Stimulated activated effector memory CD8-positive, alpha-beta T cell treated with anti-CD3 and anti-CD28 coated beads, Interleukin-12 subunit alpha, Interleukin-12 subunit beta, amount 100 ng/mL, for 72 hours (primary cell): ENCODE results near the gene TOX2.

Experiments
- ATAC-seq: fragments of 150-1000 bp; cut with Tn5 transposase; 2 replicates; pipeline ENCODE4 v1.10.0; 2021
- DNase-seq, 2 donors: peaks; one replicate each; pipeline ENCODE4 v3.0.0; 2021 to 2022; ENCODE audit warnings: low spot score in 2 of 2
- H3K27ac Mint-ChIP-seq: one replicate; pipeline ENCODE4 v1.8.0; 2022; ENCODE audit warnings: mild to moderate bottlenecking, mixed read lengths
- H3K36me3 Mint-ChIP-seq: one replicate; pipeline ENCODE4 v1.8.0; 2022; ENCODE audit warnings: mild to moderate bottlenecking, mixed read lengths
- H3K4me1 Mint-ChIP-seq: one replicate; pipeline ENCODE4 v1.8.0; 2022; ENCODE audit warnings: mixed read lengths
- H3K4me3 Mint-ChIP-seq: one replicate; pipeline ENCODE4 v1.8.0; 2022; ENCODE audit warnings: mild to moderate bottlenecking, mixed read lengths
- H3K9me3 Mint-ChIP-seq: one replicate; pipeline ENCODE4 v1.8.0; 2022; ENCODE audit warnings: mixed read lengths

Gene TOX2

DNA sequence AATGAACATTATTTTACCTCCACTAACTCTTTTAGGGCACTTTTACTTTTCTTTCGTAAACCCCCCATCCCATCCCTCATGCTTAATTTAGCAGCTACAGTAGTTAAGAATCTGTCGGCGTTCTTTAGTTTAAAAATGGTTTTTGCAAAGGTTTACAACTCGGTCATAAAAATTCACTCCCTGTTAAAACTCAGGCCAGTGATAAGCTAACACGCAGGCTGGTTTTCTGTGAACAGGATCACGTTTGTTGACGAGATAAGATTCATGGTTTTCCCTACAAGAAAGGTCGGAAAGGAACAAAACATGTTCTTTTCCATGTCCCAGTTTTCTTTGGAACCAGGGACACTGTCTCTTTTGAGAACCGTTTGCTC lies 101.1 kb downstream of the TOX2 start:
- H3K4me1 Mint-ChIP-seq, result peaks cover 40% of the 10 kb centered on the region
- H3K36me3 Mint-ChIP-seq, result peaks cover 5% of the 10 kb centered on the region
- no peak for ATAC-seq

DNA sequence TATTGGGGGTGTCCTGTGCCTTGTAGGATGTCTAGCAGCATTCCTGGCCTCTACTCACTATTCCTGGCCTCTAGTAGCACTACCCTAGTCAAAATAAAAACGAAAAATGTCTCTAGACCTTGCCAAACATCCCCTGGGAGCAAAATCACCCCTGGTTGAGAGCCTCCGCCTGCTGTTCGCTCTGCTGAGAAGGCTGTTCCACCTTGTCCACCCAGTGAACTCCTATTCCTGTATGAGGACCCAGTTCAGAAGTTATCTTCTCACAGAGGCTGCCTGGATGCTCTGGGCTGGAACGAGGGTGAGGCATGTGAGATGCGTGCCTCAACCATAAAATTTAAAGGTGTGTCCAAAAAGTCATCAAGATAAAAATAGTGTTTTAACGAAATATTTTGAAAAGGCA lies 101.9 kb downstream of the TOX2 start:
- Mint-ChIP-seq H3K9me3 (no peaks in the 10 kb centered on the region), H3K27ac (no peak overlapping the region), H3K4me3 (no peak overlapping the region), H3K4me1 (peaks cover 40% of the 10 kb centered on the region), H3K36me3 (peaks cover 5% of the 10 kb centered on the region)
- no peak for ATAC-seq
- no peak for DNase-seq

More for the DNA sequence above, 101.1 kb downstream of the TOX2 start:
- no peak for DNase-seq
- H3K4me3 Mint-ChIP-seq, result no peak overlapping the region
- no peak overlapping the region for H3K27ac Mint-ChIP-seq
- H3K9me3 Mint-ChIP-seq, result no peaks in the 10 kb centered on the region

GRCh38 chr20:44017211-44017610 lies 102.6 kb downstream of the TOX2 start:
- H3K36me3 Mint-ChIP-seq, result peaks cover 5% of the 10 kb centered on the region
- DNase-seq (no peak), ATAC-seq (no peak)
- no peak overlapping the region for H3K27ac Mint-ChIP-seq
- no peaks in the 10 kb centered on the region for H3K9me3 Mint-ChIP-seq
- no peak overlapping the region for H3K4me3 Mint-ChIP-seq
- peaks cover 35% of the 10 kb centered on the region for H3K4me1 Mint-ChIP-seq

DNA sequence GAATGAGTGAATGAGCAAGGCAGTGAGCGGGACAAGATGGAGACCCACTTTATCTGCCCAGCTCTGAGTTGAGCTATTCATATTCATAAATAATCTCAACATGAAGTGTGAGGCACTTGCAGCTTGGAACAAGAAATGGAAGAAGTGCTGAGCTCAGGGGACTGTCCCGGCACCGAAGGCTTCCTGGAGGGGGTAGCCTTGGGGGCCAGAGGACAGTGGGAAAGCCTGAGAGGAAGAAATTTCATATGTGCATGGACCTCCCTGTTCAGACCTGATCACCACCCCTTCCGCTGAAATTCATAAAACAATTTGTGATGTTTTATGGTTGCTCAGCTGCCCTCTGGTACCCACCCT lies 103.2 kb downstream of the TOX2 start:
- DNase-seq (no peak), ATAC-seq (no peak)
- Mint-ChIP-seq H3K9me3 (no peaks in the 10 kb centered on the region), H3K36me3 (peaks cover 5% of the 10 kb centered on the region), H3K4me1 (peaks cover 32% of the 10 kb centered on the region), H3K27ac (no peak overlapping the region), H3K4me3 (no peak overlapping the region)

- Mint-ChIP-seq H3K9me3 (no peaks in the 10 kb centered on the region), H3K27ac (no peak overlapping the region), H3K4me3 (no peak overlapping the region), H3K36me3 (peaks cover 5% of the 10 kb centered on the region), H3K4me1 (peaks cover 32% of the 10 kb centered on the region)
- DNase-seq (no peak), ATAC-seq (no peak)
Observed at GRCh38 chr20:44018259-44018941, 103.7 kb downstream of the TOX2 start.

DNA sequence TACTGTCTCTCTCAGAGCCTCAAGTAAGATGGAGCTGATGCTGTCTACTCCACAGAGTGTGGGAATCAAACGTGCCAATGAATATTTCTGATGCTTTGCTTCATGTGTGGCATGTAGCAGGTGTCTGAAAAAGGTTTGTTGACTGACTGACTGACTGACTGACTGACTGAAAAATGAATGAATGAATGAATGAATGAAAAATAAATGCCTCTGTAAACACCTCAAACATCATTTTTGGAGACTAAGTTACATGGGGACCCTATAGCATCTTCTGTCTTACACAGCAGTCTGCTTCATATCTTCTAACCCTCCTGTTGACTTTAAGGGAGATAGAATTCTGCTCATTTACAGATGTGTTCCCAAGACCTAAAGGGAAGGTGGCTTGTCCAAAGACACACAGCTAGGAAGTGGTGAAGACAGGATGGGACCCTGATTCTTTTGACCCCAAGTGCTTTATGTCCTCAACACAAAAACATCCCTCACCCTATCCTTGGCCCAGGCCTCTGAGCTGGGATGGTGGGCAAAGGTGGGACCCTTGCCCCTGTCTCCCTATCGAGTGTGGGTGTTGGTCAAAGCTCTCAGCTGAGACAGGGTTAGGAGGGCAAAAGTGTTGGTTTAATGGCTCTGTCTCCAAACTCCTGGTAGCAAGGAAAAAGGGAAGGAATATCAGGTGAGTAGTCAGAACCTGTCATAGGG lies 104.4 kb downstream of the TOX2 start:
- Mint-ChIP-seq H3K4me3 (peak overlapping the region; percentile 34), H3K9me3 (no peaks in the 10 kb centered on the region), H3K4me1 (peaks cover 32% of the 10 kb centered on the region), H3K27ac (peak overlapping the region; percentile 24), H3K36me3 (peaks cover 5% of the 10 kb centered on the region)
- ATAC-seq (no peak), DNase-seq (no peak)

DNA sequence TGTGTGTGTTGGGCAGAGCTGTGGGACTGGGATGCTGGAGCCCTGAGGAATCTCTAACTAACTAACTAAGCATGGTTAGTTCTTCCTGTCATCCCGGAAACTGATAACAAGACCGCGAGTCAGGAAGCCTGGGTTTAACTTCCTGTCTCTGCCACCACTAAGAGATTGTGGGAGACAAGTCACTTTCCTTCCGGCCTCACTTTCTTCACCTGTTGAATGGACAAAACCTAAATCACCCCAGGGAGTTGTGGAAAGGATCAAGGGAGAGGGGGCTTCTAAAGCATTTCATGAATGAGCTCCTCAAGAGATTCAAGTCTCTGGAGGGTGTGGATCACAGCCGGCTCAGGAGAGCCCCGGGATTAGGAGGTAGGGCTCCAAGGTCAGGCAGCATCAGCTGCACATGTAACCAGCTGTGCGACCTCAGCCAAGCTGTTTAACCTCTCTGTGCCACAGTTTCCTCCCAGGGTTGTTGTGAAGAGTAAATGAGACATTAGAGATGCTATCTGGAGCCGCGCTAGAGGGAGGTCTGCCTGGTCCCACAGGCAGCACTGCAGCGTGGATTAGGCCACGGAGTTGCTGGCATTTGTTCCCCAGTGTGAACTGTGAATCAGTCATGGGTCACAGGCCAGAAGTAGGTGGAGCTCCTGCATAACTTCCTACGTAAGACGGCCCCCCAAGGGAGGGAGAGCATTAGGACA lies 105.1 kb downstream of the TOX2 start:
- H3K27ac Mint-ChIP-seq, result peak overlapping the region; percentile 24

GRCh38 chr20:44020406-44021148 lies 105.9 kb downstream of the TOX2 start:
- H3K4me1 Mint-ChIP-seq, result peaks cover 32% of the 10 kb centered on the region
- DNase-seq (no peak), ATAC-seq (no peak)
- H3K4me3 Mint-ChIP-seq, result no peak overlapping the region
- H3K36me3 Mint-ChIP-seq, result peaks cover 5% of the 10 kb centered on the region
- no peak overlapping the region for H3K27ac Mint-ChIP-seq
- H3K9me3 Mint-ChIP-seq, result no peaks in the 10 kb centered on the region

More for the DNA sequence above, 105.1 kb downstream of the TOX2 start:
- H3K36me3 Mint-ChIP-seq, result peaks cover 5% of the 10 kb centered on the region
- H3K4me3 Mint-ChIP-seq, result peak overlapping the region; percentile 34
- H3K9me3 Mint-ChIP-seq, result no peaks in the 10 kb centered on the region
- peaks cover 32% of the 10 kb centered on the region for H3K4me1 Mint-ChIP-seq
- DNase-seq, result peak in 1 of 2 donors; percentile 68
- peak; percentile 66 for ATAC-seq

DNA sequence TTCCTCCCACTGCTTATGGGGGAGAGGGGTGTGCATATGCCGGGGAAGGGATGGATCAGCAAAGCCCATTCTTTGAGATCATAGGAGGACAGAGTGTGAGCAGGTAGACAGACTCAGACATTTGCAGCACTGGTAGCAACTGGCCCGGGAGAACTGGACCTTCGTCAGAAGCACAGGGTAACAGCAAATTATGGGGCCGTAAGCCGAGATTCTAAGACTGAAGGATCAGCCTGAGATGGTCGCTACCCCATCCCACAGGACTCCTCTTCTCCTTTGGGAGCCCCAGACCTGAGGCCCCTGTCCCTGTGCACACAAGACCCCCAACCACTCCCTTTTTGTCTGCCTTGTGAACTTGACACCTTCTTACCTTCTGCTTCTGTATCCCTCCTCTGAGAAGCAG lies 106.5 kb downstream of the TOX2 start:
- ATAC-seq, result no peak

GRCh38 chr20:44021900-44022299 lies 107.2 kb downstream of the TOX2 start:
- Mint-ChIP-seq H3K4me1 (peaks cover 32% of the 10 kb centered on the region), H3K4me3 (no peak overlapping the region)

More for the DNA sequence above, 106.5 kb downstream of the TOX2 start:
- H3K4me3 Mint-ChIP-seq, result no peak overlapping the region
- H3K27ac Mint-ChIP-seq, result no peak overlapping the region
- H3K9me3 Mint-ChIP-seq, result no peaks in the 10 kb centered on the region
- peaks cover 5% of the 10 kb centered on the region for H3K36me3 Mint-ChIP-seq
- peaks cover 32% of the 10 kb centered on the region for H3K4me1 Mint-ChIP-seq
- no peak for DNase-seq

GRCh38 chr20:44022464-44022863 lies 107.8 kb downstream of the TOX2 start:
- DNase-seq, result no peak
- Mint-ChIP-seq H3K27ac (no peak overlapping the region), H3K4me1 (peaks cover 34% of the 10 kb centered on the region), H3K9me3 (no peaks in the 10 kb centered on the region), H3K36me3 (no peaks in the 10 kb centered on the region), H3K4me3 (no peak overlapping the region)
- no peak for ATAC-seq

More at GRCh38 chr20:44021900-44022299, 107.2 kb downstream of the TOX2 start:
- DNase-seq (no peak), ATAC-seq (no peak)
- Mint-ChIP-seq H3K36me3 (peaks cover under 1% of the 10 kb centered on the region), H3K9me3 (no peaks in the 10 kb centered on the region), H3K27ac (no peak overlapping the region)

- no peak overlapping the region for H3K4me3 Mint-ChIP-seq
- peaks cover 42% of the 10 kb centered on the region for H3K4me1 Mint-ChIP-seq
- no peak for ATAC-seq
- H3K27ac Mint-ChIP-seq, result no peak overlapping the region
- no peaks in the 10 kb centered on the region for H3K9me3 Mint-ChIP-seq
- no peak for DNase-seq
- no peaks in the 10 kb centered on the region for H3K36me3 Mint-ChIP-seq
Observed at GRCh38 chr20:44023515-44024371, 109.1 kb downstream of the TOX2 start.

DNA sequence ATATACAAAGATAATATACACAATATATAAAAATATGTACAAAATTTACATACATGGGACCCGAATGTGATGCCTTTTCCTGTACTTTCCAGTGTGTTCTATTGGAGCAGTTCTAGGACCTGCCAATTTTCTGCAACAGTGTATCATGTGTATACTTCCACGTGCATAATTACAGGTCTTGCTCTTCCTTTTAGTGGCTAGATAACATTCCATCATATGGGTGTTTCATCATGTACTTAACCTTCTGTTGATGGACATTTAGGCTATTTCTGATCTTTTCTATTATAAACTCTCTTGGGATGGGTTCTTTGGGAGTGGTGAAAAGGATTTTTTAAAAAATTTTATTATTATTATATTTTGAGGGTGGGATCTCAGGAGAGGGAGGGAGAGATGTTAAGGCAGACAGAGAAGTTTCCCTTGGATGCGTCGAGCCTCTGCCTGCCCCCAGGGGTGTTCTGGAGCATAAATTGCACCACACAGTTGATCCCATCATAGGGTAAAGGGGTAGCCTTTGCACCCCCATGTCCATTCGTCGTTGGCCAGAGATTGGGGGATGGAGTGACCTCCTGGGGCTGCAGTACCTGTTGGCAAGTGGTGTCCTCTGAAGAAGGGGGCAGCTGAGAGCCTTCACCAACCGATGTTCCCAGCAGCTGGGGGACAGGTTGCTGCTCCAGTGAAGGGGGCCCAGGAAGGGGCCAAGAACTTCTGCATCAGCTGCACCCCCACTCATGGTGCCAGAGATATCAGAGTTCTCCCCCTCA lies 110.3 kb downstream of the TOX2 start:
- Mint-ChIP-seq H3K27ac (no peak overlapping the region), H3K36me3 (peaks cover 4% of the 10 kb centered on the region), H3K4me3 (no peak overlapping the region), H3K9me3 (no peaks in the 10 kb centered on the region), H3K4me1 (peaks cover 42% of the 10 kb centered on the region)
- ATAC-seq (no peak), DNase-seq (no peak)

DNA sequence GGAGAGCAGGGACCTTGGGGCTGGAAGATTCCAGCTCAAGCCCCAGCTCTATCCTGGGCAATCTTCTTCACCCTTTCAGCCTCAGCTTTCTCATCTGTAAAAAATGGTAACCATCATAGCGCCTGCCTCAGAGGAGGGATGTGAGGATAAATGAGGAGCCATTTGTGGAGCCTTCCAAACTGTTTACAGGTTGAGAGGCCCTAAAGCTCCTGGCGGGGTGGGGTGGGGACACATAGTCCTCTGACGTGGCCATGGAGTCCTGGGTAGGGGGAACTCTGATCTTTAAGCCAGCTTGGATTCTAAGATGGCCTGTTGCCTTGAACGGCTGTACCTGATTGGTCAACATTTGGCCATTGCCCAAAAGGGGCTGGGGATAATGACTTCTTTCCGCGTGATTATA lies 111.1 kb downstream of the TOX2 start:
- no peak for DNase-seq
- Mint-ChIP-seq H3K27ac (no peak overlapping the region), H3K4me1 (peaks cover 40% of the 10 kb centered on the region), H3K9me3 (no peaks in the 10 kb centered on the region), H3K36me3 (peaks cover 4% of the 10 kb centered on the region), H3K4me3 (no peak overlapping the region)
- no peak for ATAC-seq
